Activated T-helper 1 cell treated with anti-CD3 and anti-CD28 coated beads, Interleukin-12 subunit alpha, Interleukin-12 subunit beta, Interleukin-2, Interleukin-4 antibody, amounts not matched to agents 30 ng/mL and 10 ng/mL and 1 ng/mL, durations not matched to agents 14 hours and 24 hours and 36 hours (primary cell): Measurements from ENCODE around the gene CELF1. TPM values are rescaled to one million over a fixed set of nuclear protein-coding genes. Genes with fewer than 3 reads are reported as not detected.

Source experiments
- DNase-seq: peaks from one replicate; pipeline ENCODE4 v3.0.0; 2021; ENCODE audit warnings: low spot score
- H3K27ac Mint-ChIP-seq: one replicate; pipeline ENCODE4 v1.8.0; 2021; ENCODE audit warnings: mild to moderate bottlenecking, mixed read lengths
- H3K27me3 Mint-ChIP-seq: one replicate; pipeline ENCODE4 v1.8.0; 2022; ENCODE audit warnings: mild to moderate bottlenecking, moderate library complexity, mixed read lengths; ENCODE audit not compliant: insufficient read depth
- H3K36me3 Mint-ChIP-seq: one replicate; pipeline ENCODE4 v1.8.0; 2021; ENCODE audit warnings: low read depth, mixed read lengths
- H3K4me1 Mint-ChIP-seq: one replicate; pipeline ENCODE4 v1.8.0; 2021; ENCODE audit warnings: low read depth, mixed read lengths
- H3K4me3 Mint-ChIP-seq: one replicate; pipeline ENCODE4 v1.8.0; 2021; ENCODE audit warnings: mild to moderate bottlenecking, moderate library complexity, mixed read lengths
- H3K9me3 Mint-ChIP-seq: one replicate; pipeline ENCODE4 v1.8.0; 2021; ENCODE audit warnings: mixed read lengths
- intact Hi-C: fragments of 100-400 bp; cut with micrococcal nuclease; formaldehyde crosslinking; loops from one replicate; pipeline ENCODE4 v1.15.1; 2024
- total RNA-seq: library from RNA; stranded (reverse); gene quantifications from 2 replicates; pipeline ENCODE4 v1.2.3, GENCODE V29; 2022

CELF1 gene
- total RNA-seq, 1 donor from 2014 or later = 148 TPM

- Mint-ChIP-seq H3K4me3 (no peak overlapping the region), H3K9me3 (no peaks in the 10 kb centered on the region), H3K27me3 (no peaks in the 10 kb centered on the region), H3K4me1 (peaks cover 4% of the 10 kb centered on the region), H3K27ac (no peak overlapping the region), H3K36me3 (no peaks in the 10 kb centered on the region)
- intact Hi-C loops = no loop called here
- DNase-seq = no peak
Observed at GRCh38 chr11:47451990-47452389, 100.9 kb downstream of the CELF1 start.

GRCh38 chr11:47451436-47451835, 101.5 kb downstream of the CELF1 start:
- H3K36me3 Mint-ChIP-seq = no peaks in the 10 kb centered on the region
- DNase-seq = no peak
- peaks cover 4% of the 10 kb centered on the region for H3K4me1 Mint-ChIP-seq
- H3K27me3 Mint-ChIP-seq = no peaks in the 10 kb centered on the region
- no peaks in the 10 kb centered on the region for H3K9me3 Mint-ChIP-seq
- H3K27ac Mint-ChIP-seq = no peak overlapping the region
- no peak overlapping the region for H3K4me3 Mint-ChIP-seq
- intact Hi-C loops = no loop called here

DNA sequence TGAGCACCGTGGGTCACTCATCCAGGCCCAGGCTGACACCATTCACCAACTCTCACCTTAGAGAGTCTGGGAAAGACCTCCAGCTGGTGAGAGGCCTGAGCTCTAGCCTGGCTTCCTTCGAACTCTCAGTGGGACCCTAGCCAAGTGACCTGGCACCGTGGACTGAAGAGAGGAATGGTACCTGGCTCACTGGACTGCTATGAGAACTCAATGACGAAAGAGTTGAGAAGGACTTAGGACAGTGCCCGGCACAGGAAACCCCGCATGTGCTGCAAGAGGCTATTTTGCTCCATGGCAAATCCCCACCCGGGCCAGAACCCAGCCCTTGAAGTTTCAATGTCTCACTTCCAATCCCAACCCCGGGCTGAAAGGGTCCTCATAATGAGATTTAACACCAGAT, 103.4 kb downstream of the CELF1 start:
- intact Hi-C loops = no loop called here
- no peak for DNase-seq
- no peaks in the 10 kb centered on the region for H3K27me3 Mint-ChIP-seq
- H3K4me3 Mint-ChIP-seq = no peak overlapping the region
- H3K9me3 Mint-ChIP-seq = no peaks in the 10 kb centered on the region
- H3K27ac Mint-ChIP-seq = no peak overlapping the region
- peaks cover 4% of the 10 kb centered on the region for H3K4me1 Mint-ChIP-seq
- H3K36me3 Mint-ChIP-seq = no peaks in the 10 kb centered on the region

DNA sequence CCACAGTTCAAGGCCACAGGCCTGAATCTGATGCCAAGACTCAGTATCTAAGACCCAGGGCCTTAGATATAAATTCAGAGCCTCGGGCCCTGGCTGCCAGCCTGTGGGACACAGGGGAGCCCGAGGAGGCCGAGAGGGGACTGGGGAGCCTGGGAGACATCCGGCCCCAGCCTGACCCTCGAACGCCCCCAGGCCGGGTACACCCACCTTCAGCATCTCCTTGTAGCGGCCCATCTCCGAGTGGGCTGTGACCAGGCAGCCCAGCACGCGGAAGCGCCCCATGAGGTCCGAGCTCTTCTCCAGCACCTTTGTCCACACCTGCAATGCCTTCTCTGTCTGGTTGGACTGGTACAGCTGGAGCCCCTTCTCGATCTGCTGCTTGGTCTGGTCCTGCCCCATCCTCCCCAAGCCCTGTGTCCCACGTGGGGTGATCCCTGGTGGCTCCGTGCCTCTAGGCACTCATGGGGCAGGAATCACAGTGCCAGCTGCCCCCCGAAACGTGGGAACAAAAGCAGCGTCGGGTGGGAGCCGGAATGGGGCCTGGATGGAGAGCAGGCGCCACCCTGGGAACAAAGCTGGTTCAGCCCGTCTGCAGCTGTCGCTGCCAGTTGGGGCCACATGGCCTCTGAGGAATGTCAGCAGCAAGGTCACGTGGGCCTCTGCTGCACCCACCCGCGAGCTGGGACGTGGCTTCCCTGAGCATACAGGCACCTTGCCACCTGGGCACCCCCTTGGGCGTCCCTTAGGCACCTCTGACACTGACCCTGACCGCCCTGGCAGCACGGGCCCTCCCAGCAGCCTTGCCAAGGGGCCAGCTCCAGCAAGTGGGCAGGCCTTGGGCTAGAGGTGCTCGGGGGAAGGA, 104.1 kb downstream of the CELF1 start, which contains the start of gene RAPSN:
RAPSN (minus strand) TSS at position 571 of the 862 bp plus-strand sequence; CDS start at position 399, 172 bp downstream.
- Mint-ChIP-seq H3K4me1 (no peaks in the 10 kb centered on the region), H3K36me3 (no peaks in the 10 kb centered on the region), H3K4me3 (no peak within 1 kb of the TSS), H3K27ac (no peak within 1 kb of the TSS), H3K9me3 (no peaks in the 10 kb centered on the region), H3K27me3 (no peaks in the 10 kb centered on the region)
- DNase-seq = no peak
- intact Hi-C loops = no loop called here

DNA sequence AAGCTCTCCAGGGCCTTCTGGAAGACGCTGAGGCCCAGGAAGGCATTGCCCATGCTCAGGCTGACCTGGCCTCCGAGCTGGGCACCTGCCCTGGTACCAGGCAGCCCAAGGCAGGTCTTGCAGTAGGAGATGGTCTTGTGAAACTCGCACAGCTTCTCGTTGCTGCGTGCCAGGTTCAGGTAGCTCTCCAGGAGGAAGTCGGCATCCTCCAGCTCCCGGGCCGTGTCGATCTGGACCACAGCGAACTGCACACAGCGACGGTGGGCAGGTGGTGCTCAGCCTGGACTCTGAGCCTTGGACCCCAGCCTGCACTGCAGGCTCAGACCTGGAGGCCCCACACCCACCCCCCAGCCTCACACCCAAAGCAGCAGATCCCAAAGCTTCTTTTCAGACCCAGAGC, 105.0 kb downstream of the CELF1 start:
- H3K4me3 Mint-ChIP-seq = no peak overlapping the region
- no peak for DNase-seq
- H3K9me3 Mint-ChIP-seq = no peaks in the 10 kb centered on the region
- H3K27ac Mint-ChIP-seq = no peak overlapping the region
- intact Hi-C loops = no loop called here
- H3K4me1 Mint-ChIP-seq = no peaks in the 10 kb centered on the region
- no peaks in the 10 kb centered on the region for H3K27me3 Mint-ChIP-seq
- no peaks in the 10 kb centered on the region for H3K36me3 Mint-ChIP-seq

DNA sequence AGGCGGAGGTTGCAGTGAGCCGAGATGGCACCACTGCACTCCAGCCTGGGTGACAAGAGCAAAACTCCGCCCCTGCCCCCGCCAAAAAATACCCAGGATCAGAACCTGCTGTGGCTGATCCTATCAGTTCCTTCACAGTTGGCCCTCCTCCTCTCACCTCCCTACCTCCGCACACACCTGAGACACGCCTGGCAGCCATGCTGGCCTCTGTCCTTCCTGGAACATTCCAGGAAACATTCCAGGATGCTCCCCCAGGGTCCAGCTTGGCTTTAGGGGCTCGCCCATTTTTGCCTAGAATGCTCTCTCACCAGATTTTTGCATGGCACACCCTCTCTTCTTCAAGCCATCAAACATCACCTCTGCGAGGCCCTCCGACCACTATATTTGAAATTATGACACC, 106.1 kb downstream of the CELF1 start:
- Mint-ChIP-seq H3K4me3 (no peak overlapping the region), H3K4me1 (no peaks in the 10 kb centered on the region), H3K27me3 (no peaks in the 10 kb centered on the region), H3K27ac (no peak overlapping the region), H3K36me3 (no peaks in the 10 kb centered on the region), H3K9me3 (no peaks in the 10 kb centered on the region)
- DNase-seq = no peak
- intact Hi-C loops = no loop called here

GRCh38 chr11:47445840-47446239, 107.1 kb downstream of the CELF1 start:
- no peaks in the 10 kb centered on the region for H3K36me3 Mint-ChIP-seq
- H3K27me3 Mint-ChIP-seq = no peaks in the 10 kb centered on the region

GRCh38 chr11:47443817-47444216, 109.1 kb downstream of the CELF1 start:
- H3K4me3 Mint-ChIP-seq = no peak overlapping the region
- no peak for DNase-seq
- no peaks in the 10 kb centered on the region for H3K27me3 Mint-ChIP-seq
- no peaks in the 10 kb centered on the region for H3K4me1 Mint-ChIP-seq
- no peaks in the 10 kb centered on the region for H3K9me3 Mint-ChIP-seq
- no peak overlapping the region for H3K27ac Mint-ChIP-seq
- H3K36me3 Mint-ChIP-seq = no peaks in the 10 kb centered on the region
- intact Hi-C loops = no loop called here

More at GRCh38 chr11:47445840-47446239, 107.1 kb downstream of the CELF1 start:
- no peak overlapping the region for H3K4me3 Mint-ChIP-seq
- H3K27ac Mint-ChIP-seq = no peak overlapping the region
- no peaks in the 10 kb centered on the region for H3K4me1 Mint-ChIP-seq
- DNase-seq = no peak
- H3K9me3 Mint-ChIP-seq = no peaks in the 10 kb centered on the region
- intact Hi-C loops = no loop called here

- H3K27me3 Mint-ChIP-seq = no peaks in the 10 kb centered on the region
- H3K4me3 Mint-ChIP-seq = no peak overlapping the region
- H3K4me1 Mint-ChIP-seq = no peaks in the 10 kb centered on the region
- no peak for DNase-seq
- no peak overlapping the region for H3K27ac Mint-ChIP-seq
- no peaks in the 10 kb centered on the region for H3K36me3 Mint-ChIP-seq
- intact Hi-C loops = no loop called here
- H3K9me3 Mint-ChIP-seq = no peaks in the 10 kb centered on the region
Observed at GRCh38 chr11:47443028-47443700, 109.8 kb downstream of the CELF1 start.

DNA sequence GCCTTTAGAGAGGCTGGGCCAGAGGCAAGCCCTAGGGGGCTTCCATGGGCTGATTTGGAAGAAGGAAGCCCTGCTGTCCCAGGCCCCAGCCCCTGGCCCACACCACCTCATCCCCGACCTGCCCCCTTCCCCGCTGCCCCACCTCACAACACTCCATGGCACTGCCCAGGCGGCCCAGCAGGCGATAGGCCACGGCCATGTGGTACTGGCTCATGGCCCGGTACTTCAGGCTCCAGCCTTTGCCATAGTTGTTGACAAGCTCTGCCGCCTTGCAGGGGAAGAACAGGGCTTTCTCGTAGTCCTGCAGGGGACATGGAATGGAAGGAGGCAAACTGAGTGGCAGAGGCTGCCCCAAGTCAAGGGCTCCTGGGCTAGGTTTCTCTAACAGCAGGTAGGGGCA, 110.4 kb downstream of the CELF1 start:
- no peak overlapping the region for H3K4me3 Mint-ChIP-seq
- no peak for DNase-seq
- H3K27me3 Mint-ChIP-seq = no peaks in the 10 kb centered on the region
- no peaks in the 10 kb centered on the region for H3K9me3 Mint-ChIP-seq
- no peaks in the 10 kb centered on the region for H3K36me3 Mint-ChIP-seq
- H3K27ac Mint-ChIP-seq = no peak overlapping the region
- intact Hi-C loops = no loop called here
- H3K4me1 Mint-ChIP-seq = no peaks in the 10 kb centered on the region

GRCh38 chr11:47441421-47441820, 111.5 kb downstream of the CELF1 start:
- Mint-ChIP-seq H3K27me3 (no peaks in the 10 kb centered on the region), H3K4me1 (no peaks in the 10 kb centered on the region), H3K36me3 (no peaks in the 10 kb centered on the region), H3K9me3 (no peaks in the 10 kb centered on the region), H3K4me3 (no peak overlapping the region), H3K27ac (no peak overlapping the region)
- DNase-seq = no peak
- intact Hi-C loops = no loop called here

DNA sequence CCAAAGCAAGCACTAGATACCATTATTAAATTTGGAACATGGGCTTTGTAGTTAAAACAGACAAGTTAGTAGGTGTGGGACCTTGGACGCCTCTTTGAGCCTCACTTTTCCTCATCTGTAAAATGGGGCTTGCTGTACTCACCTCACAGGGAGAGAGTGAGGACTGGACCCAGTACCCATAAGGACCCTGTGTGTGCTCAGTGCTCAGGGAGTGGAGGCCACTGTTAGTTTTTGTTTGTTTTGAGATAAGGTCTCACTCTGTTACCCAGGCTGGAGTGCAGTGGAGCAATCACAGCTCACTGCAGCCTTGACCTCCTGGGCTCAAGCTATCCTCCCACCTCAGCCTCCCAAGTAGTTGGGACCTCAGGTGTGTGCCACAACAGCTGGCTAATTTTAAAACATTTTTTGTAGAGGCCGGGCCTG, 112.9 kb downstream of the CELF1 start:
- Mint-ChIP-seq H3K27me3 (no peaks in the 10 kb centered on the region), H3K9me3 (no peaks in the 10 kb centered on the region), H3K4me1 (no peaks in the 10 kb centered on the region), H3K27ac (no peak overlapping the region), H3K4me3 (no peak overlapping the region), H3K36me3 (no peaks in the 10 kb centered on the region)
- DNase-seq = no peak
- intact Hi-C loops = no loop called here

DNA sequence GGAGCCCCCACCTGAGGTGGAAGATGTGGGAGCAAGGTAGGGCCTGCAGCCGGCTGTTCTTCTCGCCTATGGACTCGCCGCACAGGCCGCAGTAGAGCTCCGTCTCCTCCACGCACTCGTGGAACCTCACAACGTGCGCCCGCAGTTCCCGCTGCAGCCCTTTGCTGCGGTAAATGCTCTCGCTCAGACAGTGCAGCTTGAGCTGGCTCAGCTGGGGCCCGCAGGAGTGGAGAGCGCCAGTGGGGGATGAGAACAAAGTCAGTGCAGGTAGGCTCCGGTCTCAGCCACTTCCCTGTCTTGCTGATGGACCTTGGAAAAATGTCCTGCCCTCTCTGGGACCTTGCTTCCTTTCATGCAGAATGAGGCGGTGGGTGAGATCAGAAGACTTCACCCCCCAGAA, 114.2 kb downstream of the CELF1 start:
- no peaks in the 10 kb centered on the region for H3K36me3 Mint-ChIP-seq
- no peaks in the 10 kb centered on the region for H3K4me1 Mint-ChIP-seq
- H3K9me3 Mint-ChIP-seq = no peaks in the 10 kb centered on the region
- intact Hi-C loops = no loop called here
- H3K4me3 Mint-ChIP-seq = no peak overlapping the region
- DNase-seq = no peak
- H3K27me3 Mint-ChIP-seq = no peaks in the 10 kb centered on the region
- H3K27ac Mint-ChIP-seq = no peak overlapping the region
